Calu3 (cell line): Measurements from ENCODE around the gene APOO. TPM values are rescaled to one million over a fixed set of nuclear protein-coding genes. Genes with fewer than 3 reads are reported as not detected.

ENCODE experiments used
- BruUV-seq: library from RNA; stranded (reverse); fragments of 400-500 nt; replicated peaks from 2 replicates; lab custom pipeline; 2021; lab: Mats Ljungman, UMichigan
- CTCF ChIA-PET: fragments of 300-600 bp; sonication (Branson Sonifier 250); formaldehyde crosslinking; loops from one replicate; lab custom pipeline; 2022; ENCODE audit warnings: antibody characterized with exemption; lab: Charles Lee
- DNase-seq: peaks from one replicate; pipeline ENCODE4 v3.0.0; 2022
- H3K27ac Mint-ChIP-seq: one replicate; pipeline ENCODE4 v1.8.0; 2022; ENCODE audit warnings: mixed read lengths; ENCODE audit not compliant: unreplicated experiment
- H3K27me3 Mint-ChIP-seq: one replicate; pipeline ENCODE4 v1.8.0; 2022; ENCODE audit warnings: mixed read lengths; ENCODE audit not compliant: unreplicated experiment
- H3K36me3 Mint-ChIP-seq: one replicate; pipeline ENCODE4 v1.8.0; 2022; ENCODE audit warnings: mild to moderate bottlenecking, moderate library complexity, mixed read lengths; ENCODE audit not compliant: insufficient read depth, unreplicated experiment
- H3K4me1 Mint-ChIP-seq: one replicate; pipeline ENCODE4 v1.8.0; 2022; ENCODE audit warnings: mild to moderate bottlenecking, low read depth, mixed read lengths; ENCODE audit not compliant: unreplicated experiment
- H3K4me3 Mint-ChIP-seq: one replicate; pipeline ENCODE4 v1.8.0; 2022; ENCODE audit warnings: mild to moderate bottlenecking, low read depth, moderate library complexity, mixed read lengths; ENCODE audit not compliant: unreplicated experiment
- H3K9me3 Mint-ChIP-seq: one replicate; pipeline ENCODE4 v1.8.0; 2022; ENCODE audit warnings: low read depth, mixed read lengths; ENCODE audit not compliant: unreplicated experiment
- intact Hi-C: fragments of 100-400 bp; cut with micrococcal nuclease; formaldehyde crosslinking; loops from one replicate; pipeline ENCODE4 v1.10.0; 2022; ENCODE audit not compliant: unreplicated experiment
- total RNA-seq: library from RNA; stranded (reverse); gene quantifications from 2 replicates; pipeline ENCODE4 v1.2.3, GENCODE V29; 2022
- TF ChIP-seq, protein P1 (sequence below): fragments of 200-600 bp; IDR thresholded peaks from one replicate; pipeline ENCODE4 v1.8.0; 2022; ENCODE audit warnings: antibody characterized with exemption; ENCODE audit not compliant: unreplicated experiment

The APOO gene
- total RNA-seq, 1 experiment from 2014 or later = 46.8 TPM

DNA sequence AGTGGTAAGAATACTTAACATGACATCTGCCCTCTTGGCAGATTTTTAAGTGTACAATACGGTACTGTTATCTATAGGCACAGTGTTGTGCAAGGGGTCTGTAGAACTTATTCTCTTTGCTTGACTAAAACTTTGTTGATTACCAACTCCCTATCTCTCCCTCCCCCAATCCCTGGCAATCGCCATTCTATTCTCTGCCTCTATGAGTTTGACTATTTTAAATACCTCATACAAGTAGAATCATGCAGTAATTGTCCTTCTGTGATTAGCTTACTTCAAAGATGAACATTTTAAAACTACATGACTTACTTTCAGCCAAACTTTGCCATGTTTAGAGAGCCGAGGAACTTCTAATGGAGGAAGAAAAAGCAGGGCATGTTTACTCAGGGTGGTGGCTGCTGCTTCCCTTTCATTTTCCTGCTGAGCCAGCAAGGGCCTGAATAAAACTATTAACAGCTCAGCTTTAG lies 62.4 kb downstream of the APOO start:
- DNase-seq = peak; percentile 18
- Mint-ChIP-seq H3K36me3 (no peaks in the 10 kb centered on the region), H3K9me3 (no peaks in the 10 kb centered on the region), H3K27me3 (no peaks in the 10 kb centered on the region), H3K4me1 (peaks cover 16% of the 10 kb centered on the region), H3K27ac (no peak overlapping the region), H3K4me3 (peak overlapping the region; percentile 40)
- TF ChIP-seq, protein P1, sequence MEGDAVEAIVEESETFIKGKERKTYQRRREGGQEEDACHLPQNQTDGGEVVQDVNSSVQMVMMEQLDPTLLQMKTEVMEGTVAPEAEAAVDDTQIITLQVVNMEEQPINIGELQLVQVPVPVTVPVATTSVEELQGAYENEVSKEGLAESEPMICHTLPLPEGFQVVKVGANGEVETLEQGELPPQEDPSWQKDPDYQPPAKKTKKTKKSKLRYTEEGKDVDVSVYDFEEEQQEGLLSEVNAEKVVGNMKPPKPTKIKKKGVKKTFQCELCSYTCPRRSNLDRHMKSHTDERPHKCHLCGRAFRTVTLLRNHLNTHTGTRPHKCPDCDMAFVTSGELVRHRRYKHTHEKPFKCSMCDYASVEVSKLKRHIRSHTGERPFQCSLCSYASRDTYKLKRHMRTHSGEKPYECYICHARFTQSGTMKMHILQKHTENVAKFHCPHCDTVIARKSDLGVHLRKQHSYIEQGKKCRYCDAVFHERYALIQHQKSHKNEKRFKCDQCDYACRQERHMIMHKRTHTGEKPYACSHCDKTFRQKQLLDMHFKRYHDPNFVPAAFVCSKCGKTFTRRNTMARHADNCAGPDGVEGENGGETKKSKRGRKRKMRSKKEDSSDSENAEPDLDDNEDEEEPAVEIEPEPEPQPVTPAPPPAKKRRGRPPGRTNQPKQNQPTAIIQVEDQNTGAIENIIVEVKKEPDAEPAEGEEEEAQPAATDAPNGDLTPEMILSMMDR = no peak
- CTCF ChIA-PET = no interaction called here
- intact Hi-C loops = loop anchor here (2.0 kb wide), 1 partner anchor 55 kb away; no protein-coding TSS in a partner anchor
- no TSS peak for BruUV-seq

- no peak for DNase-seq
- Mint-ChIP-seq H3K27ac (peak overlapping the region; percentile 5), H3K4me3 (no peak overlapping the region), H3K36me3 (no peaks in the 10 kb centered on the region), H3K9me3 (no peaks in the 10 kb centered on the region), H3K27me3 (no peaks in the 10 kb centered on the region), H3K4me1 (peaks cover 16% of the 10 kb centered on the region)
- CTCF ChIA-PET = no interaction called here
- TF ChIP-seq, protein P1 = no peak
- no TSS peak for BruUV-seq
- intact Hi-C loops = loop anchor here (2.0 kb wide), 1 partner anchor 56 kb away; no protein-coding TSS in a partner anchor
Measured at GRCh38 chrX:23844502-23845138, 63.1 kb downstream of the APOO start.

DNA sequence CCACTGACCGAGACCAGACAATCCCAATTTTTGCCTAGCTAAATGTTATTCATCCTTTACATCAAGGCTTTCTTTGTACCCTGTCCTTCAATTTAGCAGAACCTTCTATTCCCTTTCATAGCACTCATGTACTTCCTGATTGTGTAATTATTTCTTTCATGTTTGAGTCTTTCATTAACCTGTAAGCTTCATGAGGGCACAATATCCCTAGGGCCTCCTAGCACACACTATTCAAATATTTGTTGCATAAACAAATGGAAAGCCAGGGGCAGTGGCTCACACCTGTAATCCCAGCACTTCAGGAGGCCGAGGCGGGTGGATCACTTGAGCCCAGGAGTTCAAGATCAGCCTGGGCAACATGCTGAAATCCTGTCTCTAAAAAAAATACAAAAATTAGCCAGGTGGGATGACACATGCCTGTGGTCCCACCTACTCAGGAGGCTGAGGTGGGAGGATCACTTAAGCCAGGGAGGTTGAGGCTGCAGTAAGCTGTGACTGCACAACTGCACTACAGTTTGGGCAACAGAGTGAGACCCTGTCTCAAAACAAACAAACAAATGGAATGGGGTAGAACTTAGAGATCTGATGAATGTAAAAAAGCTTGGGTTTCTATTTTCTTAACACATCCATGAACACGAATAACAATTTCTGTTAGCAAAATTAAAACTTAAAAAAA lies 65.8 kb downstream of the APOO start:
- no peak overlapping the region for H3K4me3 Mint-ChIP-seq
- TF ChIP-seq, protein P1 = no peak
- peaks cover 16% of the 10 kb centered on the region for H3K4me1 Mint-ChIP-seq
- H3K36me3 Mint-ChIP-seq = no peaks in the 10 kb centered on the region
- no peak for DNase-seq
- no peak overlapping the region for H3K27ac Mint-ChIP-seq
- H3K27me3 Mint-ChIP-seq = no peaks in the 10 kb centered on the region
- intact Hi-C loops = no loop called here
- CTCF ChIA-PET = no interaction called here
- no peaks in the 10 kb centered on the region for H3K9me3 Mint-ChIP-seq
- no TSS peak for BruUV-seq

- Mint-ChIP-seq H3K36me3 (no peaks in the 10 kb centered on the region), H3K27me3 (no peaks in the 10 kb centered on the region), H3K9me3 (no peaks in the 10 kb centered on the region), H3K27ac (no peak overlapping the region), H3K4me3 (no peak overlapping the region), H3K4me1 (peaks cover 16% of the 10 kb centered on the region)
- BruUV-seq = no TSS peak
- no peak for DNase-seq
- CTCF ChIA-PET = no interaction called here
- TF ChIP-seq, protein P1 = no peak
- intact Hi-C loops = no loop called here
Measured at GRCh38 chrX:23840674-23841073, 67.1 kb downstream of the APOO start.
